ENCODE measurements around the gene TMEM43.

The TMEM43 gene

GRCh38 chr3:14151471-14152083 lies 26.7 kb downstream of the TMEM43 start (continued):
- TF ChIP-seq ZNF211 (tag by site-specific recombination; IDR thresholded peaks at IDR 0.05; ENCODE audit: low read depth) (no peak), KLF1 (tag by site-specific recombination; IDR thresholded peaks at IDR 0.05) (no peak), ZBTB7A (tag by site-specific recombination; IDR thresholded peaks at IDR 0.05; ENCODE audit: low read depth) (no peak), TSHZ1 (tag by site-specific recombination; IDR thresholded peaks at IDR 0.05; ENCODE audit: borderline replicate concordance) (no peak), ZNF121 (tag by site-specific recombination; IDR thresholded peaks at IDR 0.05) (no peak)

- Histone ChIP-seq H3K36me3 (ENCODE audit: control insufficient read depth in 2 of 2, insufficient read depth in 1 of 2, low read length in 2 of 2) (peaks cover 9 to 85% of the 10 kb centered on the region in 2 experiments; a peak in 2 of 3 replicates), H3K4me3 (ENCODE audit: low read depth, low read length) (no peak overlapping the region), H3K9me3 (ENCODE audit: control insufficient read depth, insufficient read depth, low read depth, low read length) (no peaks in the 10 kb centered on the region), H3K4me1 (ENCODE audit: control insufficient read depth, insufficient read depth, low read length) (no peaks in the 10 kb centered on the region), H3K27ac (ENCODE audit: extremely low read depth, low read depth, low read length) (no peak overlapping the region)
- ChIA-PET POLR2A (interaction anchor here (1.0 kb wide), 1 partner anchor 26 kb away, joined by 4 read pairs; the partner anchor contains the start of genes LSM3 and XPC), CTCF (interaction anchor here (0.5 to 1.2 kb wide), 4 partner anchors 10 to 1730 kb away, joined by 3 to 5 read pairs (median 4); no protein-coding TSS in a partner anchor)
- TF ChIP-seq ZNF37A (tag by site-specific recombination; IDR thresholded peaks at IDR 0.05): no peak
- no peak for TF ChIP-seq REST (tag by site-specific recombination; IDR thresholded peaks at IDR 0.05)
- peak; percentile 71 for TF ChIP-seq ZIC2 (tag by site-specific recombination; IDR thresholded peaks at IDR 0.05)
- no peak for TF ChIP-seq ZNF354C (tag by site-specific recombination; IDR thresholded peaks at IDR 0.05; ENCODE audit: borderline replicate concordance, low read depth)
- TF ChIP-seq ZSCAN30 (tag by site-specific recombination; IDR thresholded peaks at IDR 0.05): no peak
These were observed 27.5 kb downstream of the TMEM43 start for GRCh38 chr3:14152233-14152962.

- ChIA-PET CTCF (interaction anchor here (0.6 to 1.2 kb wide), 2 partner anchors 9 to 15 kb away, joined by 3 to 5 read pairs; no protein-coding TSS in a partner anchor), POLR2A (interaction anchor here (1.0 to 1.4 kb wide), 2 partner anchors 8 to 26 kb away, joined by 3 to 4 read pairs; partner anchors contain the start of genes LSM3 and XPC)
- Histone ChIP-seq H3K36me3 (ENCODE audit: control insufficient read depth in 2 of 2, insufficient read depth in 1 of 2, low read length in 2 of 2) (peaks cover 9 to 85% of the 10 kb centered on the region in 2 experiments; a peak in 2 of 3 replicates), H3K4me3 (ENCODE audit: low read depth, low read length) (no peak overlapping the region), H3K4me1 (ENCODE audit: control insufficient read depth, insufficient read depth, low read length) (no peaks in the 10 kb centered on the region), H3K27ac (ENCODE audit: extremely low read depth, low read depth, low read length) (no peak overlapping the region), H3K9me3 (ENCODE audit: control insufficient read depth, insufficient read depth, low read depth, low read length) (no peaks in the 10 kb centered on the region)
- no peak for TF ChIP-seq ZNF2 (tag by site-specific recombination; IDR thresholded peaks at IDR 0.05)
- TF ChIP-seq ZNF214 (tag by site-specific recombination; IDR thresholded peaks at IDR 0.05; ENCODE audit: borderline replicate concordance): no peak
- TF ChIP-seq ZXDB (tag by site-specific recombination; IDR thresholded peaks at IDR 0.05): no peak
- no peak for TF ChIP-seq ZNF138 (tag by site-specific recombination; IDR thresholded peaks at IDR 0.05; ENCODE audit: borderline replicate concordance)
- TF ChIP-seq ZNF501 (tag by site-specific recombination; IDR thresholded peaks at IDR 0.05): no peak
- no peak for TF ChIP-seq HOXC10 (CRISPR knock-in tag; IDR thresholded peaks at IDR 0.05)
- no peak for TF ChIP-seq ZNF148 (tag by site-specific recombination; IDR thresholded peaks at IDR 0.05; ENCODE audit: borderline replicate concordance)
- TF ChIP-seq CTCF (tag by site-specific recombination; IDR thresholded peaks at IDR 0.05): no peak
- no peak for TF ChIP-seq KLF17 (tag by site-specific recombination; IDR thresholded peaks at IDR 0.05)
These were observed 28.1 kb downstream of the TMEM43 start for GRCh38 chr3:14152963-14153355.
